Fibroblast of lung (primary cell): ENCODE measurements around the gene S100A2.

ENCODE experiments used
- CTCF ChIP-seq, 2 donors: IDR thresholded peaks in 1 of 2; conservative IDR thresholded peaks in 1 of 2; 1 replicate in 1 of 2; 2 replicates in 1 of 2; pipeline ENCODE4 v1.5.1; 2011 to 2012; ENCODE audit warnings: low read length in 2 of 2, control low read depth in 1 of 2, inconsistent platforms in 1 of 2, low read depth in 1 of 2, mild to moderate bottlenecking in 1 of 2
- EZH2 ChIP-seq: IDR thresholded peaks from 2 replicates; pipeline ENCODE4 v1.5.1; 2012; ENCODE audit warnings: low read length, control low read depth, mild to moderate bottlenecking; ENCODE audit errors: missing control alignments

- TF ChIP-seq EZH2 (no peak), CTCF (conservative IDR thresholded peaks at IDR 0.05 in 1 of 2, IDR thresholded peaks at IDR 0.05 in 1 of 2; ENCODE audit: low read depth in 1 of 2, low read length in 2 of 2) (no peak)
These were observed 44.7 kb downstream of the S100A2 start for GRCh38 chr1:153520818-153521476.
